Right kidney (tissue), 1 donor: ENCODE data around the gene SEPTIN5.

Experiments
- DNase-seq: peaks from one replicate; pipeline ENCODE4 v3.0.0-alpha.2; 2016

The SEPTIN5 gene

DNA sequence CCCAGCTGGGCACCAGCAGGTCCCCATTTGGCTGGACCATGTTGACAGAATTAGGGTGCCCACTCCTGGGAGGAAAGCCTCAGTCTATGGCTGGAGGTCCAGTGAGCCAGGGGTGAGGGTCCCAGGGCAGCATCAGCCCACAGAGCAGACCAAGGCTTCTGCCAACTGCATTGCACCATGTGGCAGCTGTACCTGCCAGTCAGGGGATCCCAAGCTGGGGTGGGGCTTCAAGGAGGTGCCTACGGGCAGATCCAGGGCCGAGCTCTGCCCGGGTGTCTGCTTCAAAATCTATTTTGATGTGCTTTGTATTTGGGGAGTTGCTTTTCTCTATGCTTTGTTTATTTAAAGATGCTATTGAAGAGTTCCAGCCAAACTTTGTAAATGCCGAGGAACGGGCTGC, 19.5 kb downstream of the SEPTIN5 start:
- DNase-seq = no peak

DNA sequence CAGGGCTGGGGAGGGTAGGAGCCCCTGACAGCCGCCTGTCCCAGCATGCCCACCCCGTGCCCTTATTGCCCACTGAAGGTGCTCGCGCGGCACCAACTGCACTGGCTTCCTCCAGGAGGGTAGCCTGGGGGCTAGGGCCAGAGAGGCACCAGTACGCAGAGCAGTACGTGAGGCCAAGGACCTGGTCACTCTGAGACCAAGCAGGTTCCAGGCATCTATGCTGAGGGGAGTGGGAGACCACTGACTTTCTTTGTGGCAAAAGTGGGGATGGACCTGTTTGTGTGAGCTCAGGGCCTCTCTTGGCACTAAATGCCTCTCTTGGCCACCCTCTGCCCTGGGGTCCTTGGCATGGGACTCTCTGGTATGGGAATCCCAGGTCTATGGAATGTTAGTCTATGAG, 19.9 kb downstream of the SEPTIN5 start:
- no peak for DNase-seq

DNA sequence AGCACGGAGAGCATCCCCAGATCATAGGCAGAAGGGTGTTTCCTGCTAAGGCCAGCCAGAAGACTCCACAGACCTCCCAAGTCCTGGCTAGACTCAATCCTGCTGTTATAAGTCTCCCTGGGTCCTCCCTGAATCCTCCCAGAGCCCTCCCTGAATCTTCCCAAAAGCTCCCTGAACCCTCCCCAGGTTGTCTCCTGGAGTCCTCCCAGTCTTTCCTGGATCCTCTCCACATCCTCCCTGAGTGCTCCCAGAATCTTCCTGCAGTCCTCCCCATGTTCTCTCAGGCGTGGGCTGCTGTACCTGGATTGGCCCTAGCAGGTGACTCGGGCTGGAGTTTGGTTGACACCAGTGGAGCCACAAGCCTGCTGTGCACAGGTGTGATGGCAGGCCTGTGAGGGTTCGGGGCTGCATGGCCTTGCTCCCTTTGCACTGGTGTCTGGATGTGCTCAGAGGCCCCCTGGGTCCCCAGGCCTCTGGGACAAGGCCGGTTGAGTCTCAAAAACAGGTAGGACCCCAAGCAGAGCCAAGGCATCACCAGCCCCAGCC, 20.6 kb downstream of the SEPTIN5 start:
- DNase-seq = no peak

DNA sequence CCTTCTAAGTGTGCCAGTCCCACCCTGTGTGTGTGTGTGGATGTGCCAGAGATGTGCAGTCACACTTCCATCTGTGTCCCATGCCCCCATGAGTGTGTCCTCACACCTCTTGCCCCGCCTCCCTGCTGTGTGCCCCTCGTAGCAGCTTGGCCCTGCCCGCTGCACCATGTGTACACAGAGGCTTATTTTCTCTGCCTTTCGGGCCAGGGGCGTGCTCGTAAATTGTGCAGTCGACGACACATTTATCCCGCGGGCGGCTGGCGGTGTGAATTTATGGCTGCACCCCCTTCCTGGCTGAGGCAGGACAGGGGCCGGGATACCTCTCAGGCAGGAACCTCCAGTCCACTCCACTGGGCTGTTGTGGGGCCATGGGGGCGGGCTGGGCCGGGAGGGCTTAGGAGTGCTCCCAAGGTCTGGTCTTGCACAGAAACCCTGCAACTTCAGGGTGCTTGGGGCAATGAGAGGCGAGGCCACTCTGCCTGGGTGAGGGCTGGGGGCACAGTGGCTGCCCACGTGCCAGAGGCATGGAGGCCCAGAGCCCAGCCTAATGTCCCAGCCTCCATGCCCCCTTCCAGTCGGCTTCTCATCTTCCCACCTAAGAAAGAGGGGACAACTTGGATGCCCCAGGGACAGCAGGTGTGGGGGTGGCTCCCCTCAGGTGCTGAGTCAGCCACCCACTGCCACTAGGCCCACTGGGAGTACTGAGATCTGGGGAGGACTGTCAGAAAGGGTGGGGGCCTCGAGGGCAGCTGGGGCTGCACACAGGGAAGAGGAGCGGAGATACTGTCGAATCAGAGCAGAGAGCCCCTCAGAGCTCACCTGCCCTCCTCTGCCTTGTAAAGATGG, 21.6 kb downstream of the SEPTIN5 start:
- no peak for DNase-seq

DNA sequence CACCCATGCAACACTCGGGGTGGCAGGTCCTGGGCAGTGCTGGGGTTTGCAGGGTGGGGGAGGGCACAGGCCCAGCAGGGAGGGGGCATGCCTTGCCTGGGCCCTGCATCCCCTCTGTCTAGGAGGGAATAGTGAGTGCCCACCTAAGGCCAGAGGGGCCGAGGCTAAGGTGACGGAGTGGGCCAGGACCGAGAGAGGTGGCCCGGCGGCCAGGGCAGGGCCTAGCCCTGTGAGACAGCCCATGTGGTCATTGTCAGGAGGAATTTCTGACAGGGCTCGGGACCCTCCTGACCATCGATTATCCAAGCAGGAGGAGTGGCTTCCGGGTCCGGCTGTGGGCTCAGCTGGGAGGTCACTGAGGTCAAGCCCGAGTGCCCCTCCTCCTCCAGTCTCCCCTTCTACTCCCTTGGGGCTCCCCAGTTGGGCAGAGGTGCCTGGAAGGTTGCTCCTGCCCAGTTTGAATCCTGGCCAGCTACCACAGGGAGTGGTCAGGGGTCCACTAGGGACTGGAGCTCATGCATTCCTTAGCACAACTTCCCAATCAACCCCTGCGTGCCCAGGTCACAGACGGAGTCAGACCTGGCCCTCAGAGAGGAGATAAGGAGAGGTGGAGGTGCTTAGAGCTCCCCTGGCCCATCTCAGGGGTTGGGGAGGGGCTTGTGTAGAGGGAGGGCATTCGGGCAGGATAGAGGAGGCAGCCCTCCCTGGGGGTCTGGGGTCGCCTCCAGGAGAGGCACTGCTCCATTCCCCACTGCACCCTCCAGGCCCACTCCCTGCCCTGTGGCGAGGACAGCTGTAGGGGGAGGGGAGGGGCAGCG, 23.8 kb downstream of the SEPTIN5 start:
- DNase-seq = no peak

DNA sequence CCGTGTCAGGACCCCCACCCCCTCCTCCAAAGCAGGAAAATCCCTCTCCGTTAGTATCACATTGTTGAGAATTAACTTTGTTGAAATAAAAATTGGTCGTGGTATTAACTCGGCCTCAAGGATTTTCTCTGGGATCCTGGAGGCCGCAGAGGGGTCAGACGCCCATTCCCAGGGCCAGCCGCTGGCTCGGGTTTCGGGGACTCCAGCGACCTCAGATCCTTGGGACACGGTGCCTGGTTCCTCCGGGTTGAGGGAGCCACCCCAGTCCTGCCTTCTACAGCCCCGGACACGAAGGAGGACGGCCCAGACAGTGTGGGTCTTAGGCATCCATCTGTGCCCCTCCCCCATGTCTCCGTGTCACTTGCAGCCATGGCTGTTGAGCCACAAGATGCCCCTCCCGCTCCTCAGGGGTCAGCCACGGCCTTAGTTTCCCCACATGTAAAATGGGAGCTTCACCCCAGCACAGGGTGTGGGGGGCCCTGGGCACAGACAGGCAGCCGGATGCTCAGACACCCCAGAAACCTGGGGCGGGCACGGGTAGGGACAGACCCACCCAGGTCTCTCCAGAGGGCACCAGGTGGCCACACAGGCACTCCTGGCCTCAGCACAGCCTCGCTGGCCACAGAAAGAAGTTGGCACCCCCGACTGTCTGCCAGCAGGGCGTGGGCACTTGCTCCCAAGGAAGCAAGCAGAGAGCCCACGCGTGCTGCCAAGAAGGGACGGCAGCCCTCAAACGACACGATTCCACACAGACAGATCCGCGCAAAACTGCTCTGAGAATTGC, 24.6 kb downstream of the SEPTIN5 start:
- DNase-seq = no peak

DNA sequence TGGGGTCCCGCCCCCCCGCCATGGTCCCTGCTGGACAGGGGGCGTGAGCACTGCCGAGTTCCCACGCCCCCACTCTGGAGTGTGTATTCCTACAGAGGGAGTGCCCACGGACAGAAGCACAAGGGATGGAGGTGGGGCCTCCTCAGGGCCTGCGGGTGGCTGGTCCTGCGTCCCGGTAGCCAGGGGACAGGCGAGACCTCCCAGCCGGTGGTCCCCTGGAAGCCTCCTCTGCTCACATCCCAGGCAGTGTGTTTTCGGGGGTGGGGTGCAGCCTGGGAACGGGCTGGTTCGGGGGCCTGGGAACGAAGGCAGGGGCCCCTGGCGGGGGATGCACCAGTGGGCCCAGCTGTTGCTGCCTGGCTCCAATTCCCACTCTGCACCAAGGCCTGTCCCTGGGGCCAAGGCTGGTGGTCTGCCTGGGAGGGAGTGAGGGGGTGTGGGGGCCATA, 25.2 kb downstream of the SEPTIN5 start:
- DNase-seq = no peak

DNA sequence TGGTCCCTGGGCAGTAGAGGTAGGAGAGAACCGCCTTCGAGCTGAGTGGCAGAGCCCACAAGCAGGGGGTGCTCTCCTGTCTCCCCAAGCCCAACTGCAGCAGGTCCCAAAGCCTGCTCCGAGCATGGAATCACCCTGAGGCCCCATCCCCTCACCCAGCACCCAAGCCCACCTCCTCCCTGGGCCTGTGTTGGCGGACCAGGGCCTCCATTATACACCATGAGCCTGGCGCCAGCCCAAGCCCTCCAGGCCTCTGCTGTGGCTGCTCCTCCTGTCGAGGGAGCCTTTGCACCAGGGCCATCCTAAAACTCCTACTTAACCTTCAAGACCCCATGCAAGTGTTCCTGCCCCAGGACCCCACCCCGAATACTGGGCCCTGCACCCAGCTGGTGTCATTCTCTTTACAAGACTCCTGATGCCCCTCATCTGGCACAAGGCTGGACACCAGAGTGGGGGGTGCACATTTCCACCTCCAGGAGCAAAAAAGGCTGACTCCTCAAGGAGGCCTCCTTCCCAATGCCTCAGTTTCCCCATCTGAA, 25.7 kb downstream of the SEPTIN5 start:
- DNase-seq = no peak

DNA sequence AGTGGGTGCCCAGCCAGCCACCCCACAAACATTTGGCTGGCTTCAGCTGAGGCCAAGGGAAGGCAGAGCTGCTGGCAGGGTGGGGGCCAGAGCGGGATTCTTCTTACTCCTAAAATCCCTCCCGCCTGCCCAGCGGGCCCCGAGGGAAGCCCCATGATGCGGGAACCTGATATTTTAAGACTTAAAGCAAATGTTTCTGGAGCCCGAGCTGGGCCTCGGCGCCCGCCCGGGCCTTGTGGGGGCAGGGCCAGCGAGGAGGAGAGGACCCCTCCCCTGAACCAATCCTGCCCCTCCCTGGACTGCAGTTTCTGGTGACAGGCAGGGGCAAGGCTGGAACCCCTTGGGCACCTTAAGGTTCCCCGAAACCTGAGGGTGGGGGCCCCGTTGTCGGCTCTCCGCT, 26.3 kb downstream of the SEPTIN5 start:
- DNase-seq = no peak

DNA sequence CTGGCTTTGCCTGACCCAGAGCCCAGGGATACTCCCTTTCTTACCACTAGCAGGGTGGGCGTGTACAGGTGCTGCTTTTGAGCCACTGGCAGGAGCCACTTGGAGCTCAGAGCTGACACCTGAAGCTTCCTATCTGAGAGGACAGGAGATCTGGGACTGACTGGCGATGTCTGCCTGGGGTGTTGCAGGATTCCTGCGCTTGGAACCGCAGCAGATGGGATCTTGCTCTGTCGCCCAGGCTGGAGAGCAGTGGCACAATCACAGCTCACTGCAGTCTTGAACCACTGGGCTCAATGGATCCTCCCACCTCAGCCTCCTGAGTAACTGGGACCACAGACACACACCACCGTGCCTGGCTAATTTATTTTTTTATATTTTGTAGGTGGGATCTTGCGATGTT, 26.8 kb downstream of the SEPTIN5 start:
- no peak for DNase-seq

DNA sequence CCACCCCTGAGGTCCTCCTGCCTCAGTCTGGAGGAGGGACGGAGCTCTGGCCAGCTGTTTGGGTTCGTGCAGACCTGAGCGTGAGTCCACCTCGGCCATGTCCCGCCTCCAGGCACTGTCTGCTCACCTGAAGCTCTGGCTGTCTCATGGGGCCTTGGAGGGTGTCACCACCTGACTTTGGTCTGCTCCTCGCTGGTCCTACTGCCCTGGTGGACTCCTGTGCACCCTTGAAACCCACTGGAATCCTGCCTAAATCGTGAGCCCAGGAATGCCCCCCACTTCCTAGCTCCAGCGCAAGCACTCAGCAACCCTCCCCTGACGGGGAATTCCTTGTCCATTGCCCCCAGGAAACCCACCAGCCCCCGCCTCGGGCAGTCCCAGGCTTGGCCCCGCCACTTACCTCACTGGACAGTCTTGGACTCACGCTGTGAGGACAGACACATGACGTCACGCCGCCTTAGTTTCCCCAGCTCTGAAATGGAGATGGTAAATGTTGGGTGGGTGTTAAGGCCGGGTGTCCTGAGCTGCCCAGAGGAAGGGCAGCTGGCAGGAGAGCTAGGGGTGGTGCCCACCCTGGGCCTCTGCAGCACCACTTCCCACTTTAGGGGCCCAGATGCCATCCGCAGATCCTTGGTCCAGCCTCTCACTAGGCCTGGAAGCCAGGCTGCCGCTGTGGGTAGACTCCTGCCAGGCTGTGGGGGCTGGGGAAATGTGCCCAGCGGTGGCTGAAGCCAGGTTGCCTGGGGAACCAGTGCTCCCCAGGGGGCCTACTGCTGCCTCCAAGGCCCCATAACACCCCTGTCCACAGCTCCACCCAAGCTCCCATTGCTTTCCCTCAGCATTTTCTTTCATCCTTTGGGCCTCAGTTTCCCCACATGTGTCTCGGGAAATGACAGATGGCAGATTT, 28.1 kb downstream of the SEPTIN5 start:
- no peak for DNase-seq

DNA sequence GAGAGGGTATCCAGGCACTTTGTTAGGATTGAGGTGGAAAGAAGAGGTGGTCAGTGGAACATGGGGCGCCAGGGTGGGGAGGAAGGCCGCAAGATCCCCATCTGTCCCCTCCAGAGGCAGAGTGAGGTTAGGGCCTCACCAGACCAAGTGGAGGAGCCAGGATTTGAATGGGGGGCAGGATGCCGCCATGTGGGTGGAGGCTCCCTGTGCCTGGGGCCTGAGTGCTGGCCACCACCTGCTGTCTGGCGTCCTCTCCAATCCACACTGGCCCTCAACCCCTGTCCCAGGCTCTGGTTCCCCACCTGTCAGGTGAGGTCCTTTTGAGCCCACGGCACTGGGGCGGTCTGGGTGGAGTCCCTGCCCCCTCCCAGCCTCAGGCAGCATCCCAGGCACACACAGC, 28.8 kb downstream of the SEPTIN5 start:
- DNase-seq = no peak

DNA sequence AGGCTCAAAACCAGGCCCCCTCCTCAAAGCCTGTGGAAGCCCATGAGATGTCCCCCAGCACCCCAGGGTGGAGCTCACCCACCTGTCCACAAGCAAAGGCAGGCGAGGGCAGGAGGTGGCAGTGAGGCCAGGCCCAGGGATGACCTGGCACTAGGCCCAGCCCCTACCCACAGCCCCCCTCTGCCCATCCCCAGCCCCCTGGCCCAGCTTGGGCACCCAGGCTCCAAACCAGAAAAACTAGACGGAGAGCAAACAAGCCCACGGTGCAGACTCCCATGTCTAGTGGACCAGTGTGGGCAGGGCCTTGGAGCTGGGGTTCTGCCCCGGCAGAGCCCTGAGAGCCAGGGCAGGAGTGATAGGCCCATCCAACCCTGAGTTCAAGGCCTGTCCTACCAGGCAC, 29.3 kb downstream of the SEPTIN5 start:
- DNase-seq = no peak

DNA sequence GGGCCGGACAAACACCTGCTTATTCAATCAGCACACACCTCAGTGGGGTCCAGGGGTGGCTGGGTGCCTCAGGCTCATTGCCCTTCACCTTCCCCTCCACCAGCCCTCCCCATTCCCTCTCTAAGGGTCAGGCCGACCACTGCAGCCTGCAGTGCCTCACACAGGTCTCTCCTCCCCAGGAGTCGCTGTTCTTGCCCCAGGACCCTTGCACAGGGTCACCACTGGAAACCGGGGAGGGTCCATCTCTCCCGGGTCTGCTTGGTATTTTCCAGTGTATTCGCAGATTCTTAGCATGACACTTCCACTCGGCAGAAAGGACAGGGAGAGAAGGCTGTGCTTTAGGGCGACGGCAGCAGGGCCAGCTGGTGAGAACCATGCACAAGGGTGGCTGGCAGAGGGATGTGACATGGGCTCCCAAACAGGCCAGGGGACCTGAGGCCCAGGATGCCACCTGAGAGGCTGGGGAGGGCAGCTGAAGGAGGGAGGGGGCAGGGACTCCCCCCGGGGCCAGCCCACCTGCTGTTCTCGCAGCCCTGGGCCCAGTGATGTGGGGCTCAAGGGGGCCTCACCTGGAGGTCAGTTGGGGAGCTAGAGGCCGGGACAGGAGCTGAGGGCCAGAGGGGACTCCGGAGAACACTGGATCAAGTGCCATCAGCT, 30.2 kb downstream of the SEPTIN5 start:
- no peak for DNase-seq

DNA sequence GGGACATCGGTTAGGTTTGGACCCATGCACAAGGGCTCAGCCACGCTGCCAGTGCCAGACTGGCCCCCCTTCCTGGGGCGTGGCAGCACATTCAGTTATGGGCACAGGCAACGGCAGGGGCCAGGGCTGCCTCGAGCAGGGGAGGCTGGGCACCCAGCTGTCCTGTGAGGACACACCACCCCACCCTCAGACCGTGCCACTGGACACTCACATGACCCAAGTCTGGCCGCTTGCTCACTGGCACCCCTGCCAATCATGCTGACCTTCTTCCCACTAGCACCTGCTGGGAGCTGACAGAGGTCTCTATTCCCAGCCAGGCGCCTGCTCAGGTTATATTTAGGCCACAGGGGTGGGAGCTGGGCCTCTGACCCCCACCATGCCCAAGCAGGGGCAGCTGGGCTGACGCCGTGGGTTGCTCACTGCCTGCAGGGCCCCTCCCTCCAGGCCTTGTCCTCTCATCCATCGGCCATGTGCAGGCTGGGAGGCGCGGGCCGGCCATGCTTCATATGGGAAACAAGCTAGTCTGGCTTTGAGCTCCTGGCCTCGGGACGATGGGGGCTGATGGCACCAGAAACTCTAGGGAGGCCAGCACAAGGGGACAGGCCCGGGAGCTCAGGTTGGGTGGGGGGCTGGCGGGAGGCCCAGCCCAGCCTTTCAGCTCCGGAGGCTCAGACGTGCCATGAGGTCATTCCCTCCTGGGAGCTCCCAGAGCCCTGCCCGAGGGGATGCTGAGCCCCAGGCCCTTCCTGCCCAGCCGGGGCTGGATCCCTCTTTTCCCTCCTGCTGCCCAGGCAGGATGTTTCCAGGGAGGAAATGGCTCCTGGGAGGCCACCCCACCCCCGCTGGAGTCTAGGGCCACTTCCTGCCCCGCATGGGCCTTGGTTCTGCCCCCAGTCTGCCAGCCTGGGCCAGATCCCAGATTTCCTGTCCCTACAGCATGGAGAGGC, 31.1 kb downstream of the SEPTIN5 start:
- no peak for DNase-seq

DNA sequence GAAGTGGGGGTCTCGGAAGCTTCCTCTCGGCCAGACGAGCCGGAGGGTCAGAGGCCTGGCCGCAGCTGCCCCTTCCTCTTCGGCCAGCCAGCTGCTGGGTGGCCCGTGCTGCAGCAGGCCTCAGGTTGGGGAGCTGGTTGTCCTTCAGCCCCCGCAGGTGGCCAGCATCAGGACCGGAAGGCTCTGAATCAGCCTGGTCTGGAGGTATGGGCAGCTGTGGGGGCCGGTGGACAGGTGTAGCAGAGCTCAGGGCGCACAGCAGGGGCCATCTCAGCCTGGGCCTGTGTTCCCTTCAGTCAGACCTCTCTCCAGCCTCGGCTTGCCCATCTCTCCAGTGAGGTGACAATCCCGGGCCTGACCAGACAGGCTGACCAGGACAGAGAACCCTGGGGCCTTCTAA, 32.4 kb downstream of the SEPTIN5 start:
- DNase-seq = no peak

DNA sequence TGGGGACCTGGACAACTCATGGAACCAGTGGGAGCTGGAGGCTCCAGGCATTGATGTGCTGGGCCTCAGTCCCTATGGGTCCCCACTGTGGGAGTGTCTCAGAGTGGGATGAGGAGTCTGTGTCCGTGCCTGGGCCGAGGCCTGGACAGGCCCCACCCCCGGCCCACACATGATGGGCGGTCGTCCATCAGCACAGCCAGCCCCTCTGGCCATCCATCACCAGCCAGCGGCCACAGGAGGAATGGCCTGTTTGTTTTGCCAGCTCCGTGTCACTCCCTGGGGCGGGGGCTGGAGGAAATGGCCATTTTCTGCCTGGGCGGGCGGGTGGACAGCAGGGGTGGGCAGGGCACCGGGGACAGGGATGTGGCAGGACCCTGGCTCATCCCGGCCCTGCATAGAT, 33.2 kb downstream of the SEPTIN5 start:
- no peak for DNase-seq

DNA sequence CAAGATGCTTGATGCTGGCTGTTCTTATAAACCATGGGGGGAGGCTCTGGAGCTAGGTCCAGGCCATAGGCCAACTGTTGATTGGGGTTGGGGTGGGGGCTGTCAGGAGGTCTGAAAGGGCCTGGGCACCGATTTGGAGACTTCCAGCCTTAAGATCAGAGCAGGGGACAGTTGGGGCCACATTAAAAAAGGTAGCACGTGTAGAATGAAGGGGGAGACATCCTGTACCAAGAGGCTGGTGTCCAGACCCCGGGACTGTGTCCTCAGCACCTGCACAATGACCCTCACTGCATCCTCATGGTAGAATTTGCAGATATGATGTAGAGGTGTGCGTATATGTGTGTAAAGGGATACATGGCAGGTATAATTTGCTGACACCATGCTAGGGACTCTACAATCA, 33.8 kb downstream of the SEPTIN5 start:
- no peak for DNase-seq

DNA sequence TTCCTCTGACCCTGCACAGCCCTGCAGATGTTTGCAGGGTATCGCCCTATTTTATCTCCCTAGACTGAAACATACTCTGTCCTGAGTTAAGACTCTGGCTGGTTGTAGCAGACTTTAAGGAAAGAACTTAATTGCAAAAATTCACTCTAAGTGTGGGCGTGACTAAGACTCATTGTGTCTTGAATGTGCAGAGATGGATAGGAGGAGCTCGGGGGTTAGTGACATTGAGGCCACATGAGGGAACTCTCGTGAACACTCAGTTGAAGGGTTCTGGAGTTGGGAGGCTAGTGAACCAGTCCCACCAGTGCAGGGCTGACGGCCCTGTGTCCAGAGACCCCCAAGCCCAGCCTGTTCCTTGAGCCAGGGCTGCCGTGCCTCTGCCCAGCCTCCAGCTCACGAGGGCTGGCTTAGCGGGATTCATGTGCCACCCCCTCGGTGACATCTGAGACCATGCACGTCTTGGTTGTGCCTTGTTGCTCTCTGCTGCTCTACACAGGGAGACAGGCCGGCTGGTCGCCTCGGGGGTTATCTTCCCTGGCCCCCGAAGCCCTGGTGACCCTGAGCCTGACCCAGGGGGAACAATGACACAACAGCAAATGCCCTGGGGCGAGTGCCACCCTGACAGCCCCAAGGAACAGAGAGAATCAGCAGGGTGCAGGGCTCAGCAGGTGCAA, 34.8 kb downstream of the SEPTIN5 start:
- DNase-seq = no peak
